ENCODE results near the gene LRCH1. TPM values are rescaled to one million over a fixed set of nuclear protein-coding genes. Genes with fewer than 3 reads are reported as not detected.

Gene LRCH1
- total RNA-seq, 1 donor from 2014 or later = 21.8 TPM

GRCh38 chr13:46641274-46642081, 88.5 kb downstream of the LRCH1 start:
- DNase-seq = peak; percentile 87

- no peak for DNase-seq
Observed at GRCh38 chr13:46642254-46642653, 89.3 kb downstream of the LRCH1 start.

GRCh38 chr13:46643165-46643777, 90.3 kb downstream of the LRCH1 start:
- no peak for DNase-seq

- DNase-seq = no peak
Observed at GRCh38 chr13:46644816-46645215, 91.8 kb downstream of the LRCH1 start.

GRCh38 chr13:46647512-46648065, 94.6 kb downstream of the LRCH1 start:
- no peak for DNase-seq

- peak; percentile 31 for DNase-seq
Observed at GRCh38 chr13:46648166-46648607, 95.2 kb downstream of the LRCH1 start.

- no peak for DNase-seq
Observed at GRCh38 chr13:46649816-46650215, 96.8 kb downstream of the LRCH1 start.

GRCh38 chr13:46654951-46655350, 102.0 kb downstream of the LRCH1 start:
- peak; percentile 34 for DNase-seq

- peak; percentile 88 for DNase-seq
Observed at GRCh38 chr13:46655377-46656180, 102.6 kb downstream of the LRCH1 start.

- peak; percentile 73 for DNase-seq
Observed at GRCh38 chr13:46656786-46657185, 103.8 kb downstream of the LRCH1 start.

- DNase-seq = no peak
Observed at GRCh38 chr13:46659413-46660065, 106.6 kb downstream of the LRCH1 start.

GRCh38 chr13:46660416-46660815, 107.4 kb downstream of the LRCH1 start:
- no peak for DNase-seq

- DNase-seq = no peak
Observed at GRCh38 chr13:46660857-46661256, 107.9 kb downstream of the LRCH1 start.

GRCh38 chr13:46662690-46663089, 109.7 kb downstream of the LRCH1 start:
- DNase-seq = no peak

GRCh38 chr13:46663206-46664037, 110.5 kb downstream of the LRCH1 start:
- DNase-seq = peak; percentile 83

GRCh38 chr13:46664195-46664594, 111.2 kb downstream of the LRCH1 start:
- no peak for DNase-seq

GRCh38 chr13:46665248-46665632, 112.3 kb downstream of the LRCH1 start:
- DNase-seq = no peak

- peak; percentile 50 for DNase-seq
Observed at GRCh38 chr13:46665633-46666482, 112.9 kb downstream of the LRCH1 start.

GRCh38 chr13:46666727-46667456, 113.9 kb downstream of the LRCH1 start:
- no peak for DNase-seq
